Smooth muscle cell (in vitro differentiated cells): ENCODE measurements around the gene LIN7A. TPM values are rescaled to one million over a fixed set of nuclear protein-coding genes. Genes with fewer than 3 reads are reported as not detected.

ENCODE experiments used
- DNase-seq: peaks from one replicate; lab custom pipeline; 2025; ENCODE audit not compliant: unreplicated experiment; lab: John Stamatoyannopoulos, UW
- H2AFZ ChIP-seq: fragments of 200-600 bp; sonication (generic); 2 replicates; pipeline ENCODE4 v1.6.0; 2016; ENCODE audit warnings: antibody characterized with exemption, low read depth, mild to moderate bottlenecking
- H3F3A ChIP-seq: fragments of 200-600 bp; sonication (generic); 2 replicates; pipeline ENCODE4 v1.6.0; 2017; ENCODE audit warnings: antibody characterized with exemption, low read depth
- H3K27ac ChIP-seq: fragments of 200-600 bp; sonication (generic); 2 replicates; pipeline ENCODE4 v1.5.1; 2016; ENCODE audit warnings: low read depth, mild to moderate bottlenecking
- H3K27me3 ChIP-seq: fragments of 200-600 bp; sonication (generic); 2 replicates; pipeline ENCODE4 v1.6.1; 2016; ENCODE audit warnings: low read depth, mild to moderate bottlenecking
- H3K36me3 ChIP-seq: fragments of 200-600 bp; sonication (generic); 2 replicates; pipeline ENCODE4 v1.5.1; 2016; ENCODE audit warnings: low read depth
- H3K4me1 ChIP-seq: fragments of 200-600 bp; sonication (generic); 2 replicates; pipeline ENCODE4 v1.5.1; 2016; ENCODE audit warnings: low read depth
- H3K4me2 ChIP-seq: fragments of 200-600 bp; sonication (generic); 2 replicates; pipeline ENCODE4 v1.6.0; 2016; ENCODE audit warnings: mild to moderate bottlenecking
- H3K4me3 ChIP-seq: fragments of 200-600 bp; sonication (generic); 2 replicates; pipeline ENCODE4 v1.5.1; 2016; ENCODE audit warnings: mild to moderate bottlenecking
- H3K79me2 ChIP-seq: fragments of 200-600 bp; sonication (generic); 2 replicates; pipeline ENCODE4 v1.6.0; 2016; ENCODE audit warnings: low read depth, mild to moderate bottlenecking
- H3K9ac ChIP-seq: fragments of 200-600 bp; sonication (generic); 2 replicates; pipeline ENCODE4 v1.6.0; 2016; ENCODE audit warnings: low read depth
- H3K9me3 ChIP-seq: fragments of 200-600 bp; sonication (generic); replicated peaks from 2 replicates; pipeline ENCODE4 v1.5.1; 2016; ENCODE audit warnings: low read depth
- H4K20me1 ChIP-seq: fragments of 200-600 bp; sonication (generic); 2 replicates; pipeline ENCODE4 v1.6.0; 2016; ENCODE audit warnings: low read depth
- WGBS: methylation state at CpG from one replicate; pipeline ENCODE4 v1.1.7; 2016; ENCODE audit warnings: low lambda C conversion rate; 5-methylcytosine and 5-hydroxymethylcytosine counted together
- polyA plus RNA-seq: library from polyadenylated mRNA; unstranded; fragments of >200 nt; fragmentation: Nextera tagmentation; extraction: Ambion mirVana; gene quantifications from 2 replicates; pipeline ENCODE4 v1.2.1, GENCODE V29; 2016
- total RNA-seq: library from RNA; depleted of rRNA; stranded (reverse); fragments of >200 nt; gene quantifications from 2 replicates; pipeline ENCODE4 v1.2.3, GENCODE V29; 2014
- TF ChIP-seq, protein P1 (sequence below): fragments of 200-600 bp; sonication (generic); IDR thresholded peaks from 2 replicates; pipeline ENCODE4 v1.5.1; 2017; ENCODE audit warnings: borderline replicate concordance, mild to moderate bottlenecking, antibody characterized with exemption; ENCODE audit not compliant: insufficient read depth, poor library complexity, severe bottlenecking

Gene LIN7A
- total and polyA plus RNA-seq, 2 experiments from 2014 or later, result 2.0 to 3.2 TPM

DNA sequence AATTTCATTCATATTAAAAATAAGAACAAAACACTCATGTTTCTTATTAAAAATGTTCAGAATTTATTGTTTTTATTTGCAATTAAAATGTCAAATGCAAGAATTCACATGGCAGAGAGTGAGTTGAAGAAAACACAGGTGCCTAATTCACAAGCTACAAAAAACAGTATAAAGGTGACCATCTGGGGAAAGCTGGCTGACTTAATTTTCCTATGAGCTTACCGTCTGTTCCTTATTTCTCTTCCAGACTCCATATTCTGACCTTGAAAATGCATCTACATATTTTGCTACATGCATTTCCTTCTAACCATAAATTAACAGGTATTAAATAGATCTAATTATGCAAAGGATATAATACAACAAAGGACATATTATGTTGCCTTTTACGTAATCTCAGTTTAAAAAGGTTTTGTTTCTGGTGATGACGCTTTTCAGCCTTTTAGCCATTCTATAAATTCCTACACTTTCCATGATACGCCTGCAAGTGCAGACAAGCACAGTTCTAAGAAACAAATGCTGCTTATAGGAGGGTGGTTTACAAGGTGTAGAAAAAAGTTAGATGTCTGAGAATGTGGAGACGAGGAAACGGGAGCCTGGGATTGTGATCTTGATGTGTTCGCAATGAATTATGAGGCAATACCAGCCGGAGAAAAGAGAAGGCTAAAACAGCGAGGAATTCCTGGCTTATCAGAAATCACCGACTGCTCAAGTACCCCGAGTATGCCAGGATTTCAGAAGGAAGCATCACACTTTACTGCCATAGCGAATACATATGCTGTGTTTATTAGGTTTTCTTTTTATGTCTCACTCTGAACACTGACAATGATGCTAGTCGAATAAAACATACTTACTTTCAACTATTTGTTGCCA, 24.6 kb downstream of the LIN7A start:
- 38% methylated on average over 13 of the region's 13 CpGs for WGBS
- Histone ChIP-seq H3F3A (no peaks in the 10 kb centered on the region), H3K79me2 (no peaks in the 10 kb centered on the region), H3K4me2 (peak overlapping the region; percentile 75), H2AFZ (peak overlapping the region; percentile 63), H3K9me3 (no peaks in the 10 kb centered on the region), H3K4me1 (no peaks in the 10 kb centered on the region), H3K9ac (no peak overlapping the region), H3K4me3 (peak overlapping the region; percentile 12), H4K20me1 (no peaks in the 10 kb centered on the region), H3K27me3 (no peaks in the 10 kb centered on the region), H3K36me3 (no peaks in the 10 kb centered on the region), H3K27ac (no peak overlapping the region)
- TF ChIP-seq, protein P1, sequence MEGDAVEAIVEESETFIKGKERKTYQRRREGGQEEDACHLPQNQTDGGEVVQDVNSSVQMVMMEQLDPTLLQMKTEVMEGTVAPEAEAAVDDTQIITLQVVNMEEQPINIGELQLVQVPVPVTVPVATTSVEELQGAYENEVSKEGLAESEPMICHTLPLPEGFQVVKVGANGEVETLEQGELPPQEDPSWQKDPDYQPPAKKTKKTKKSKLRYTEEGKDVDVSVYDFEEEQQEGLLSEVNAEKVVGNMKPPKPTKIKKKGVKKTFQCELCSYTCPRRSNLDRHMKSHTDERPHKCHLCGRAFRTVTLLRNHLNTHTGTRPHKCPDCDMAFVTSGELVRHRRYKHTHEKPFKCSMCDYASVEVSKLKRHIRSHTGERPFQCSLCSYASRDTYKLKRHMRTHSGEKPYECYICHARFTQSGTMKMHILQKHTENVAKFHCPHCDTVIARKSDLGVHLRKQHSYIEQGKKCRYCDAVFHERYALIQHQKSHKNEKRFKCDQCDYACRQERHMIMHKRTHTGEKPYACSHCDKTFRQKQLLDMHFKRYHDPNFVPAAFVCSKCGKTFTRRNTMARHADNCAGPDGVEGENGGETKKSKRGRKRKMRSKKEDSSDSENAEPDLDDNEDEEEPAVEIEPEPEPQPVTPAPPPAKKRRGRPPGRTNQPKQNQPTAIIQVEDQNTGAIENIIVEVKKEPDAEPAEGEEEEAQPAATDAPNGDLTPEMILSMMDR, result no peak
- no peak for DNase-seq

DNA sequence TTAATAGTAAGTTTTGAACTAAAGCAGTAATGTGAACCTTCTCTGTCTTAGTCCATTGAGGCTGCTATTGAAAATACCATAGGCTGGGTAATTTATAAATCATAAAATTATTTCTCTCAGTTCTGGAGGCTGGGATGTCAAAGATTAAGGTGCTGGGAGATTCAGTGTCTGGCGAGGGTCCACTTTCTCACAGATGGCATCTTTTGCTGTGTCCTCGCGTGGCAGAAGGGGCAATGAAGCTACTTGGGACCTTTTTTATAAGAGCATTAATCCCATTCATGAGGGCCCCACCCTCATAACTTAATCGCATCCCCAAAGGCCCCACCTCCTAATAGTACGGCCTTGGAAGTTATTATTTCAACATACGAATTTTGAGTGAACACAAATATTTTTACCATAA, 28.4 kb downstream of the LIN7A start:
- no peaks in the 10 kb centered on the region for H3F3A ChIP-seq
- H3K4me3 ChIP-seq, result no peak overlapping the region
- 90% methylated on average over 6 of the region's 6 CpGs for WGBS
- H4K20me1 ChIP-seq, result no peaks in the 10 kb centered on the region
- H3K4me1 ChIP-seq, result no peaks in the 10 kb centered on the region
- no peak overlapping the region for H3K27ac ChIP-seq
- H3K9ac ChIP-seq, result no peak overlapping the region
- no peaks in the 10 kb centered on the region for H3K79me2 ChIP-seq
- H2AFZ ChIP-seq, result no peak overlapping the region
- no peaks in the 10 kb centered on the region for H3K27me3 ChIP-seq
- no peak for DNase-seq
- no peaks in the 10 kb centered on the region for H3K36me3 ChIP-seq
- no peaks in the 10 kb centered on the region for H3K9me3 ChIP-seq
- H3K4me2 ChIP-seq, result no peak overlapping the region
- TF ChIP-seq, protein P1, result no peak

DNA sequence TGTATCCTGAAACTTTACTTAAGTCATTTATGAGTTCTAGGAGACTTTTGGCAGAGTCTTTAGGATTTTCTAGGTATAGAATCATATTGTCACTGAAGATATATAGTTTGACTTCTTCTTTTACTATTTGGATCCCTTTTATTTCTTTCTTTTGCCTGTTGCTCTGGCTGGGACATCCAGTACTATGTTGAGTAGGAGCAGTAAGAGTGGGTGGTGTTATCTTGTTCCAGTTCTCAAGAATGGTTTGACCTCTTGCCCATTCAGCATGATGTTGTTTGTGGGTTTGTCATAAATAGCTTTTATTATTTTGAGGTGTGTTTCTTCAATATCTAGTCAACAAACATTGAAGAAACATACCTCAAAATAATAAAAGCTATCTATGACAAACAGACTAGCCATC, 35.0 kb downstream of the LIN7A start:
- DNase-seq, result no peak
- TF ChIP-seq, protein P1, result no peak
- Histone ChIP-seq H3K27me3 (no peaks in the 10 kb centered on the region), H3K79me2 (no peaks in the 10 kb centered on the region), H3K4me3 (no peak overlapping the region), H3K9ac (no peak overlapping the region), H3K9me3 (no peaks in the 10 kb centered on the region), H4K20me1 (no peaks in the 10 kb centered on the region), H3K4me1 (no peaks in the 10 kb centered on the region), H3K36me3 (no peaks in the 10 kb centered on the region), H3K27ac (no peak overlapping the region), H3K4me2 (no peak overlapping the region), H2AFZ (no peak overlapping the region), H3F3A (no peaks in the 10 kb centered on the region)

DNA sequence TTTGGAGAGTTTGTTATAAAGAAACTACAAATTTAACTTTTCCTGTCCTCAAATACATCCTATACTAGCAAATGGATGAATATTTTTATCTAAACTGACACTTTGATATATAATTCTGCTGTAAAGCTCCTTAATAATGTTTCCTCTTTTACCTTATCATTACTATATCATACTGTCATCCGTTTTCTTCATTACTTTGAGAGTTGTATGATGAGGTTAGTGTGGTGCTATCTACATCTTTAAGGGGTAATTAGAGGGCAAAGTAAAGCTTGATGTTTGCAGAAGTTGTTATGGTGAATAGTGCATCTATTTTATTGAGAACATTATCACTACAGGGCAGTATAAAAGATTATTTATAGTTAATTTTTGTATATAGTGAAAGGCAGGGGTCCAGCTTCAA, 36.1 kb downstream of the LIN7A start:
- 81% methylated on average over 1 of the region's 1 CpG for WGBS
- Histone ChIP-seq H3F3A (no peaks in the 10 kb centered on the region), H3K4me2 (no peak overlapping the region), H3K27ac (no peak overlapping the region), H3K36me3 (no peaks in the 10 kb centered on the region), H3K9ac (no peak overlapping the region), H3K4me1 (no peaks in the 10 kb centered on the region), H3K27me3 (no peaks in the 10 kb centered on the region), H3K79me2 (no peaks in the 10 kb centered on the region), H3K9me3 (no peaks in the 10 kb centered on the region), H4K20me1 (no peaks in the 10 kb centered on the region), H3K4me3 (no peak overlapping the region), H2AFZ (no peak overlapping the region)
- TF ChIP-seq, protein P1, result no peak
- DNase-seq, result no peak
